Measurements from ENCODE around the gene CCL27. TPM values are rescaled to one million over a fixed set of nuclear protein-coding genes. Genes with fewer than 3 reads are reported as not detected.

CCL27 gene
- total RNA-seq, 1 donor from 2014 or later = not detected

- no peak for DNase-seq (ENCODE audit: low read depth)
Observed at GRCh38 chr9:34684816-34685215, 22.4 kb upstream of the CCL27 start.

- no peak for DNase-seq (ENCODE audit: low read depth)
Observed at GRCh38 chr9:34684145-34684544, 21.7 kb upstream of the CCL27 start.

- DNase-seq (ENCODE audit: low read depth) = no peak
Observed at GRCh38 chr9:34675869-34676268, 13.4 kb upstream of the CCL27 start.

- peak; percentile 20 for DNase-seq (ENCODE audit: low read depth)
Observed at GRCh38 chr9:34675048-34675714, 12.7 kb upstream of the CCL27 start.

- no peak for DNase-seq (ENCODE audit: low read depth)
Observed at GRCh38 chr9:34674440-34674839, 12.0 kb upstream of the CCL27 start.

GRCh38 chr9:34671307-34671706, 8.8 kb upstream of the CCL27 start:
- no peak for DNase-seq (ENCODE audit: low read depth)

GRCh38 chr9:34669809-34670562, 7.5 kb upstream of the CCL27 start:
- no peak for DNase-seq (ENCODE audit: low read depth)

GRCh38 chr9:34665381-34666250, 3.2 kb upstream of the CCL27 start:
- DNase-seq (ENCODE audit: low read depth) = peak; percentile 88

GRCh38 chr9:34665067-34665380, 2.6 kb upstream of the CCL27 start:
- no peak for DNase-seq (ENCODE audit: low read depth)

DNA sequence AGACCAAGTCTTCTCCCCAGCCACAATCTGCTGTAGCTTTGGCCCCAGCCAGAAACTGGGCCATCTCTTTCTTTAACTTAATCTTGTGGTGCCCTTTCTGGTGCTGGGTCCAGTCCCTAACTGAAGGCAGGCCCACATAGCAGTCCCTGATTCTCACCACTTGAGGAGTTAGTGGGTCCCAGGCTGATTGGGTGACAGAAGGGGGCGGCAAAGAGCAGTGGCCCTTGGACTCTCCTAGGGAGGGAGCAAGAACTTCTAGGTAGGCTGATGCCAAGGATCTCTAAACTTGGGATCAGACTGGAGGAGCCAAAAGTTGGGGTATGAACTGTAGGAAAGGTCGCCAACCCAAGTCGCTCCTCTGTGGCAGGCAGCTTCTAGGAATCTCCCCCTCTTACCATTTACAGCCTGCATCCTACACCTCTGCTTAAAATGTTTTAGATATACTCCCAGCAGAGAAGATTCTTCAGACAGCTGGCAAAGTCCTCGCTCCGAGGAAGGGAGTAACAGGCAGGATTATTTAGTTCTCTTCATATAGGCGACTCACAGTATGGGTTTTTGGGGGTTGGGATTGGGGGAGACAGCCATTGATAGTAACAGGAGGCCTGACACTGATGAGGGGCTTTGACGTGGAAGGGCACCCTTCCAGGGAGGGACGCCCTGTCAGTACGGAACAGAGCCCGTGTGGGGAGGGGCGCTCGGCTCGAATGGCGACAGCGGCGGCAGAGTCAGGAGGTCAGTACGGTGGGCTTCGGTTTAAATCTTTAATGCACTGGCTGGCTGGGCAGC, 2.0 kb upstream of the CCL27 start:
- peak; percentile 74 for DNase-seq (ENCODE audit: low read depth)

- DNase-seq (ENCODE audit: low read depth) = no peak
Observed at GRCh38 chr9:34663303-34663605, 797 bp upstream of the CCL27 start.

DNA sequence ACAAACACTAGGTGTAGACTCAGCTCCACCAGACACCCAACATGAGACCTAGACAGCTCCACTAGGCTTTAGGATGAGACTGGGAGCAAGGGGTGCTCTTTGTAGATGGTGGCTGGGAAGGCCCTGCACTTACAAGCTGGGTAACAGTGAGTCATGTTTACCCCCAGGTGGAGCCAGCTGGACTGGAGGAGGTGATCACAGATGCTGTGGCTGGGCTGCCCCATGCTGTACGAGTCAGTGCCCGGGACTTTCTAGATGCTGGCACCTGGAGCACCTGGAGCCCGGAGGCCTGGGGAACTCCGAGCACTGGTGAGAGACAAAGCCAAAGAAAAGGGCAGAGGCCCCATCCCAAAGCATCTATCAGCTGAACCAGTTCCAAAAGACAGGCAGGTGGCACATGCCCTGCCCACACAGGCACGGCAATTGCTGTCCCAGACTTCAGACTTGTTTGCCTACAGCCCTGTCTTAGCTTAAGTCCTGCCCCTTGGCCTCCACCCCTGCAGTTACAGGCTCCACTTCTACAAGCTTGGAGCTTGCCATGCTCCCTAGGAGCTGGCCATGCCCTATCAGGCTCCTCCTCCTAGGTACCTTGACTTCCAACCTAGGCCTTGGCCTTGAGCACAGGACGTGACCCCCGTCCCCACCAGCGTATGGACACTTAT, 2.7 kb downstream of the CCL27 start:
- DNase-seq (ENCODE audit: low read depth) = peak; percentile 52

GRCh38 chr9:34658461-34658860, 4.0 kb downstream of the CCL27 start:
- DNase-seq (ENCODE audit: low read depth) = no peak

GRCh38 chr9:34656992-34657391, 5.5 kb downstream of the CCL27 start:
- DNase-seq (ENCODE audit: low read depth) = no peak

GRCh38 chr9:34655394-34655793, 7.1 kb downstream of the CCL27 start:
- no peak for DNase-seq (ENCODE audit: low read depth)

- no peak for DNase-seq (ENCODE audit: low read depth)
Observed at GRCh38 chr9:34654323-34655051, 8.0 kb downstream of the CCL27 start.

GRCh38 chr9:34653151-34654072, 9.0 kb downstream of the CCL27 start:
- DNase-seq (ENCODE audit: low read depth) = no peak

GRCh38 chr9:34652602-34653000, 9.9 kb downstream of the CCL27 start:
- no peak for DNase-seq (ENCODE audit: low read depth)

DNA sequence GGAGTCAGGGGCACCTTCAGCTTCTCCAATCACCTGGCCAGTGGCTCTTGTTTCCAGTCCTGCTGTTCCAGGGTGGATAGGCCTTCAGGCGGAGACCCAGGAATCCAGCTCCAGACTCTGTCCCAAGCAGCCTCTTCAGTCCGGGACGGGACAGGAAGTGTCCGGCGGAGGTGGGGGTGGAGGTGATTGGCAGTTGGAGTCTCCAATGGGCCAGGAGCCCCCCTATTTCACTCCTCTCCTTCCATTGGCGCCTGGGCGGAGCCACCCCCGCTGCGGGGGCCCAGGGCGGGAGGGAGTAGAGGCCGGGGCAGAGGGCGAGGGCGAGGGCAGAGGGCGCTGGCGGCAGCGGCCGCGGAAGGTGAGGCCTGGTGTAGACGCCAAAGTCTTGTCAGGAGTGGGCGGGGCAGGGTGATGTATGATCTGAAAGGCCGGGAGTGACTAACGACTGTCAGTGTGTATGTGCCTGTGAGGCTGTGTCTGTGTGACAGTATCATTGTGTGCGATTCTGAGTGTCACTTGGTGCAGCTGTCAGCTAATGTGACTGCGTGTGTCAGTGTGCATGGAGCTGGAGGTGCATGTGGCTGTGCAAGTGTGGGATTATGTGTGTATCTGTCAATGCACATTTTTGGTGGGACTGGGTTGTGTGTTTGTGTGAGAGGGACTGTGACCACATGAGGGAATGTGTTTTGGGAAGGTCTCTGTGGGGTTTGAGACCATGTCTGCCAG, 10.4 kb downstream of the CCL27 start, which contains the start of gene IL11RA:
Gene IL11RA (plus strand): TSS at position 310 of the 726 bp plus-strand sequence. CDS start 3,033 bp downstream, outside the sequence.
- DNase-seq (ENCODE audit: low read depth) = peak; percentile 62
